Caki2 (cell line): ENCODE measurements around the gene SPDYE18. TPM values are rescaled to one million over a fixed set of nuclear protein-coding genes. Genes with fewer than 3 reads are reported as not detected.
"Not testable (repeated sequence)": the region's sequence is repeated elsewhere in the genome, so short reads cannot be mapped to it uniquely, and the experiment has no call there.

Source experiments
- DNase-seq: peaks from one replicate; pipeline ENCODE4 v3.0.0-alpha.2; 2015; ENCODE audit warnings: low read depth
- in situ Hi-C: cut with HindIII; loops from 2 replicates; pipeline ENCODE4 v1.10.0; 2016; ENCODE audit warnings: low sequenced_read_pairs, low pct_unique_long_range_greater_than_20kb, mixed read lengths
- total RNA-seq: library from RNA; depleted of rRNA; stranded (reverse); fragments of >200 nt; shearing (Covaris generic); gene quantifications from 2 replicates; pipeline ENCODE4 v1.2.3, GENCODE V29; 2014; ENCODE audit warnings: low replicate concordance; rRNA removed

The SPDYE18 gene, protein sequence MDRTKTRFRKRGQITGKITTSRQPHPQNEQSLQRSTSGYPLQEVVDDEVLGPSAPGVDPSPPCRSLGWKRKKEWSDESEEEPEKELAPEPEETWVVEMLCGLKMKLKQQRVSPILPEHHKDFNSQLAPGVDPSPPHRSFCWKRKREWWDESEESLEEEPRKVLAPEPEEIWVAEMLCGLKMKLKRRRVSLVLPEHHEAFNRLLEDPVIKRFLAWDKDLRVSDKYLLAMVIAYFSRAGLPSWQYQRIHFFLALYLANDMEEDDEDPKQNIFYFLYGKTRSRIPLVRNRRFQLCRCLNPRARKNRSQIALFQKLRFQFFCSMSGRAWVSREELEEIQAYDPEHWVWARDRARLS
- not detected in 2 replicates for total RNA-seq

DNA sequence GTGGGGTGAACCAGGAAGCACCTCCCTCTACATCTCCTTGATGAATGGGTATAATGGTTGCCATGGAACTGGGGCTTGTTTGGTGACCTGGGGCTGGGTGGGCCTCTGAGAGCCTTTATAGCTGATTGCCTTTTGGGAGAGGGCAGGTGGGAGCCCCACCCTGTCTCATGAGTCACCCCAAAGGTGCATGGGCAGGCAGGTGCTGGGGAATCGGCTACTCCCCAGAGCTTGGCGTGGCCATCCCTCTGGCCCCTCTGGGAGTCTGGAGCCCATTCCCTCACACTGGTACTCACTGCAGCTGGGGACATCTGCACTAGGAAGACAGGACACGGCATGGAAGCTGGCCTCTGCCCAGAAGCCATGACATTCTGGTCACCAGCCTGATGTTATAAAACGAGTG is at the start of gene SPDYE18:
Gene SPDYE18, minus strand, starts transcription at position 2 of the 400 bp plus-strand sequence. CDS start 2,046 bp downstream, outside the sequence.
- DNase-seq, in situ Hi-C loops: not testable (repeated sequence)

DNA sequence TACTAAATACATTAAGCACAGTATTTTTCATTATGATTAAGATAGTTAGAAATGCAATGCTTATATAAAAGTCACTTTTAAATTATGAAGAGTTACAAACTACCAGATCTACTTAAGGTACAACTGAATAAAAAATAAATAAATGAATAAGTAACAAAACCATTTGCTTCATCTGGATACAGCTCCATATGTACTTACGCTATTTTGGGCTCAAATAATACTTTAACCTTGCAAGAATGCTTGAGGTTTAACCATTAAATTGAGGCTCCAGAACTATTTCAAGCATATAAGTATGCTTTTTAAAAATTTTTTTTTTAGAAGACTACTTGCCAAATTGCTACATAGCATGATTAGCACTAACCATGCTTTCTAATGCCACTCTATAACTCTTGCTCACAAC is 46.0 kb upstream of the SPDYE18 start:
- DNase-seq, in situ Hi-C loops: not testable (repeated sequence)

DNA sequence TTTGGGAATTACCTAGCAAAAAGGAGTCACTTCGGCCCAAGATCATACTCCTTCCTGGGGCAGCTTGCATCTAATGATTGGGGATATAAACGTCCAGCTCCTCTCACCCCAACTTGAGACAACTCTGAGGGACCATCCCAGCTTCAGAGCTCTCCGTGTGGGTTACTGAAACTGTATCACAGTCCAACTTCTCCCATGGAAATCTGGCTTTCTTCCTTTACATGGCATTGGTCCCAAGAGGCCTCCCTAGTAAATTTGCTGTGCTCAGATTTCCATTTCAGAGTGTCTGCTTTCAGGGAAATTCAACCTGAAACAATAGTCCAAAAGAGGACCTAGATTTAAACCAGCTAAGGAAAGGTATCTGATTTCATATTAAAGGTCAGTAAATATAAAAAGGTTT is 45.3 kb upstream of the SPDYE18 start:
- in situ Hi-C loops, DNase-seq: not testable (repeated sequence)

DNA sequence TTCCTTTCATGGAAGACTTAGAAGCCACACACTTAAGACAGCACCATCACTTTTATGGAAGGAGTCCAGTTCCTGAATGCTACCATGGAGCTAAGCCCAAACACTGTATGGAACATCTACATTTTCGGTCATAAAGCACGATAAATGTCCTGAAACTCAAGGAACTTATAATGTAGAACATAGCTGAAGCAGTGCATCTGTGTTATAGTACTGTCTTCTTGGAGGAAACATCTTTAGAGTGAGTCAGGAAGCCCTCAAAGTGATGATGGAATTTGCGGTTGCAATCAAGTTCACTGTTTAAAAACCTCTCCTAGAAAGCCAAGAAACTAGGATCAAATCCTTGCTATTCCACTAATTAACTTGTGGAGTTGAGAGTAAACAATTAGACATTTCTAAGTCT is 43.5 kb upstream of the SPDYE18 start:
- in situ Hi-C loops, DNase-seq: not testable (repeated sequence)

DNA sequence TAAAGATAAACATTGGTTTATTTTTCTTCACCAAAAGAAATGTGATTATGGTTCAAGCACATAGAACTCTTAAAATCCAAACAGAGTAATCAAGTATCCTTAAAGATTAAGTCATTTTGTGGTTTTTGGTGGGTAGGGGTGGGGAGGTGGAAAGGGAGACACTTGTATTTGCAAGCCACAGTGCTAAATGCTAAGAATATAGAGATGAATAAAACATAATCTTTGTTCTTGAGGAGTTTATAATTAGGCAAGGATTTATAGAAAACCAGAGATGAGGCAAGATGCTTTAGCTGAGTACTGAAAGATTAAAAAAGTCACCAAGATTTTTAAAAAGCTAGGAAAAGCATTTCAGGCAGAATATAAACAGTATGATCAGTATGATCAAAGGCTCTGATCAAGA is 40.3 kb upstream of the SPDYE18 start:
- in situ Hi-C loops, DNase-seq: not testable (repeated sequence)

DNA sequence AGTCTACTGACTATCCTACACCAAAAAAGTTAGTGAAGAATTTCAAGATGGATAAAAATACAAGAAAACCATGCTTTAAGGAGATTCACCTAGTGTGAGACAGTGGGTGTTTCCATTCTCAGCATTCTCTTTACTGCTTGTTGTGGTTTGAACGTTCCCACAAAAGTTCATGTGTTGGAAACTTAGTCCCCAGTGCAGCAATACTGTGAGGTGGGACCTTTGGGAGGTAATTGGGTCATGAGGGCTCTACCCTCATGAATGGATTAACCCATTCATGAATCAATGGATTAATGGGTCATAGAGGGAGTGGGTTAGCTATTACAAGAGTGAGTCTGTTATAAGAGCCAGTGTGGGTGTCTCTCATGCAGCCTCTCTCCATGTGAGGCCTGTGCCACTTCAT is 38.8 kb upstream of the SPDYE18 start:
- in situ Hi-C loops, result not testable (repeated sequence)

DNA sequence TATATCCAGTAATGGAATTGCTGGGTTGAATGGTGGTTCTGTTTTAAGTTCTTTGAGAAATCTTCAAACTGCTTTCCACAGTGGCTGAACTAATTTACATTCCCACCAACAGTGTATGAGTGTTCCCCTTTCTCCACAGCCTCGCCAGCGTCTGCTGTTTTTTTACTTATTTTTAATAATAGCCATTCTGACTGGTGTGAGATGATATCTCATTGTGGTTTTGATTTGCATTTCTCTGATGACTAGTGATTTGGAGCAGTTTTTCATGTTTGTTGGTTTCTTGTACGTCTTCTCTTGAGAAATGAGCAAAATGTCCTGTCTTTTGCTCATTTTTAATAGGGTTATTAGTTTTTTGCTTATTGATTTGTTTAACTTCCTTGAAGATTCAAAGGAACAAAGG is 38.1 kb upstream of the SPDYE18 start:
- DNase-seq, in situ Hi-C loops: not testable (repeated sequence)

More for the DNA sequence above, 38.8 kb upstream of the SPDYE18 start:
- DNase-seq, result not testable (repeated sequence)

DNA sequence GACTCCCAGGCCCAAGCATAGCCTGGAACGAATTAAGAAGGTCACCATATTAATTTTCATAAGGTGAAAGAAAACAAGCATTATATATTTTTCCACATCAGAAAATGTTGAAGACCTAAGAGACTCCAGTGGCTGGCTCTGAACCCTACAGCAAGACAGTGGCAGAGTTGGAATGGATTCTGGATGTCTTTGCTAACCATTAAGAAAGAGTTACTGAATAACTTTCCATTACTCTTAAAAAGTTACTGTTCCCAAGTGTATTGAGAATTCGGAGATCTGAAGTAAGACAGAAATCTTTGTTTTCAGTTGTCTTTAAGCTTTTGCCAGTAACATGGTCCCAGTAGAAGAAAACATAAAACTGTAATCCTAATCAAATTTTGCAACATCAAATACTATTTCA is 29.9 kb upstream of the SPDYE18 start:
- in situ Hi-C loops, DNase-seq: not testable (repeated sequence)

DNA sequence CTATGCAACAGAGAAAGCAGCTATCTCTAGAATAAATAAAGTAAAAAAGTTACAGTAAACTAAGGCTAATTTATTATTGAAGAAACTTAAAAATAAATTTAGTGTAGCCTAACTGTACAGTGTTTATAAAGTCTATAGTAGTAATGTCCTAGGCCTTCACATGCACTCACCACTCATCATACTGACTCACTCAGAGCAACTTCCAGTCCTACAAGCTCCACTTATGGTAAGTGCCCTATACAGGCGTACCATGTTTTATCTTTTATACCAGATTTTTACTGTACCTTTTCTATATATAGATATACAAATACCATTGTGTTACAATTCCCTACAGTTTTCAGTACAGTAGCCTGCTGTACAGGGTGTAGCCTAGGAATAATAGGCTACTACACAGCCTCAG is 19.8 kb upstream of the SPDYE18 start:
- DNase-seq, in situ Hi-C loops: not testable (repeated sequence)

DNA sequence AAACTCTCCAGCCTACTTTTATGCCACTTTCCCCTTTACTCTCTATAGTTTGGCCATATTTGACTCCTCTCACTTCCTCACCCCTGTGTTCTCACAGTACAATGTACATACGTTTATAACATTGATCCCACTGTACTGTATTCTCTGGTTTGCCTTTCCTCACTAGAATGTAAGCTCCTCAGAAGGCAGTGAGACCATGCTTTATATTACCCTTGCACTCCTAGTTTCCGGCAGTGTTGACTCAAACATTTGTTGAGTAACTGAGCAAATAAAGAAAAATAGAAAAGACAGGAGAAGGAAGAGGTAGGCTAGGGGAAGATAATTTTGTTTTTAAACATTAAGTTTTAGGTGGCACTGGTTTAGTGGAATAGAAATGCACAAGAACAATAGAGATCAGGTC is 17.9 kb upstream of the SPDYE18 start:
- in situ Hi-C loops, result not testable (repeated sequence)

DNA sequence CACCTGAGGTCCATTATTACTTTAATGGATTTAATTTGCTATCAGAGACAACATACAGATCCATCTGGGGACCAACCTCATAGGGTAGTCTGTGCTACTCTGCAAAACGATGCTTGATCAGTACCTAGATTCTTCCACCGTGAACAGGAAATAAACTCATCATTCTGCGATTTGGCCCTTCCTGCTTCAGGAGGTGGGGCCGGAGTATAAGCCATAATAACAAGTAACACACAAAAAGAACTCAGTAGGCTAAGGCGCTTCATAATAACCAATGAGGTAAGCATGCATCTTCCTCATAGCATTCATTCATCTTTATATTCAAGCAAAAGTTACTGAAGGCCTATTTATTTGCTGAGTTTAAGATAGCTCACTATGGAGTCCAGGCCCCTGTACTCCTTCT is 17.3 kb upstream of the SPDYE18 start:
- in situ Hi-C loops, result not testable (repeated sequence)

More for the DNA sequence above, 17.9 kb upstream of the SPDYE18 start:
- DNase-seq, result not testable (repeated sequence)

DNA sequence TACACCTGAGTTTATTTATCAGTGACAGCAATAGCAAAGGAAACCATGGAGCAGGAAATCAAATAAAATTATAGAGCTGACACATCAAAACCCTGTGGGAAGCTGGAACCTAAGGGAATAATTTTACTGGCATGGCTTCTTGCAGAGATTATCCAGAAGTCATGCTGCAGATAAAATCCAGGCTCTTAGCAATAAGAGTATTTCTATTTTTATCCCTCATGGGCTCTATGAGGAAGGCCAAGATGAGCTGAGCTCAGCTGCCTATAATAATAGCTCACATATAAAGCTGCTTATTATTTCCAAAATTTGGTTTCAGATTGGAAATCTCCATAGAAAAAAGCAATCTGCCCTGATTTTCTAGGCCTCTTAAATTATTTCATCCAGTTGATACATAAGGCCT is 16.8 kb upstream of the SPDYE18 start:
- in situ Hi-C loops, DNase-seq: not testable (repeated sequence)

More for the DNA sequence above, 17.3 kb upstream of the SPDYE18 start:
- DNase-seq, result not testable (repeated sequence)

DNA sequence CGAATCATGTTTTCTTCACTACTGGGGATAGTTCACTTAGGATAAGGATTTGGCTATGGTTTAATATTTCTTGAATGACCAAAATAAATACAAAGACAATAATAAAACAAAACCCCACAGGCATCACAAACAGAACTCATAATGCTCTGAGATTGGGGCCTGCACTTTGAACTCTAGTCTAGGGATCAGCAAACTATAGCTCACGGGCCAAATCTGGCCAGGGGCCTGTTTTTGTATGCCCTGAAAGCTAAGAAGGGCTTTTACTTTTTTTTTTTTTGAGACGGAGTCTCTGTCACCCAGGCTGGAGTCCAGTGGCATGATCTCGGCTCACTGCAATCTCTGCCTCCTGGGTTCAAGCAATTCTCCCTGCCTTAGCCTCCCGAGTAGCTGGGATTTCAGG is 14.7 kb upstream of the SPDYE18 start:
- DNase-seq, in situ Hi-C loops: not testable (repeated sequence)

DNA sequence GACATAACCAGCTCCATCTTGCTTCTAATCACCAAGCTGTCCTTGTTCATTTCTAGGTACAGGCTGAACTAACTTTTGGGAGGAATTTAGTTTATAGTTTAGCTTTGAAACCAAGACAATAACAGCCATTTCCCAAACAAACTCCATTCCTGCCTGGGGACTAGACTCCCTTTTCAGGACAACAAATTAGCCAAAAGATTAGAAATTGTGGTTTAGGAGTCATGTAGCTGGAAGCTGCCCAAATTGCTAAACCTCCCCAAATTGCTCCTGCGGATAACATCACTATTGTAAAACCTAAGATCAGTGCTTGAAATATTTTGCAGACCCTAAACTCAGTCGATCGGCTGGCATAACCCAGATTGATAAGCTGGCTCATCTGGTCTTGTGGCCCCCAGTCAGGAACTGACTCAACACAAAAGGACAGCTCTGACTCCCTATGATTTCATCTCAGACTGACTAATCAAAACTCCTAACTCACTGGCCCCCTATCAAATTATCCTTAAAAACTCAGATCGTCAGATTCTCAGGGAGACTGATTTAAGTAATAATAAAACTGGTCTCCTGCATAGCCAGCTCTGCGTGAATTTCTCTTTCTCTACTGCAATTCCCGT is 12.5 kb upstream of the SPDYE18 start:
- in situ Hi-C loops, DNase-seq: not testable (repeated sequence)

DNA sequence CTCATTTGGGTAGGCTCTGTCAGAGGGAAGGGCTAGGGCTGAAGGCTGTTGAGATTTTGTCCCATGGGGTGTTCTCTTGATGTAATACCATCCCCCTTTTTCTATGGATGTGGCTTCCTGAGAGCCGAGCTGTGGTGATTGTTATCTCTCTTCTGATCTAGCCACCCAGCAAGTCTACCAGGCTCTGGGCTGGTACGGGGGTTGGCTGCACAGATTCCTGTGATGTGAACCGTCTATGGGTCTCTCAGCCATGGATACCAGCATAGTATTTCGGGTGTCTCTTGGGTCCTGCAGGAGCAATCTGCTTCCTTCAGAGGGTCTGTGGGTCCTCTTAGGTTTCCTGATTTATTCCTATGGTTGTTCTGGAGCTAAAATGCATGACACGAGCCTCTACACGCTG is 8.8 kb upstream of the SPDYE18 start:
- not testable (repeated sequence) for DNase-seq

DNA sequence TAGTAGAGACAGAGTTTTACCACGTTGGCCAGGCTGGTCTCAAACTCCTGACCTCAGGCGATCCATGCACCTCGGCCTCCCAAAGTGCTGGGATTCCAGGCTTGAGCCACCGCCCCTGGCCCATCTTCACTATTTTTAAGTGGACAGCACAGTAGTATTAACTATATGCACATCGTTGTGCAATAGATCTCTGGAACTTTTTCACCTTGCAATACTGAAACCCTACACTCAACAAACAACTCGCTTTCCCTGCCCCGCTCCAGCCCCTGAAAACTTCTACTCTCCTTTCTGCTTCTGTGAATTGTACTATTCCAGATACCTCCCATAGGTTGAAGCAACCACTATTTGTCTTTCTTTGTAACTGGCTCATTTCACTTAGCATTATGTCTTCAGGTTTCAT is 3.5 kb upstream of the SPDYE18 start:
- in situ Hi-C loops, DNase-seq: not testable (repeated sequence)

More for the DNA sequence above, 8.8 kb upstream of the SPDYE18 start:
- in situ Hi-C loops, result not testable (repeated sequence)

DNA sequence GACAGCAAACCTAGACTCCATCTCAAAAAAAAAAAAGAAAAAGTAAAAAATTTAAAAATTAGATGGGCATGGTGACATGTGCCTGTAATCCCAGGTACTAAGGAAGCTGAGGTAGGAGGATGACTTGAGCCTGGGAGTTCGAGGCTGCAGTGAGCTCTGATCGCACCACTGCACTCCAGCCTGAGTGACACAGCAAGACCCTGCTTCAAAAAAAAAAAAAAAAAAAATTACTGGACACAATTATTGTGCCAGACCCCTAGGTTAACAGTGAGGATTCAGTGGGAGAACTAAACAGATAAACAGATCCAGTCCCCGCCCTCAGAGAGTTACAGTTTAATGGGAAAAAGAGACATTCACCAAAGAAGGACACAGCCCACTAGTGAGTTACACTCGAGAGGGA is 1.4 kb upstream of the SPDYE18 start:
- DNase-seq, in situ Hi-C loops: not testable (repeated sequence)

DNA sequence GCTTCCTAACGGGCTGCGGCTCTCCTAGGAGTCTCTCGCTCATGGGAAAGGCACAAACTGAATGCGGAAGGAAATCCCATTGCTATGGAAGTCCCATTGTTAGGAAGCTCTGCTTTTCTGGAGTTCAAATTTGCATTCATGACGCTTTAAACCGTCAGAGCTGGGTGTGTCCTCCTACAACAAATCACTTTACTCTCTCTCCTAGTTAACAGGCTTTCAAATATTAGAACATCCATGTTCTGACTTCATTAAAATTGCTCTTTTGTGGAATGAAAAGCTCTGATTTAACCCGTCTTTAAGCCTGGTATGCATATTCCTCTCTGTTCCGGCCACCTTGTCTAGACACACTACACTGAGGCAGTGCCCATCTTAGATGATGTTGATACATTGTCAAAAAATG is 30.1 kb downstream of the SPDYE18 start, which contains the start of gene SPDYE17:
Gene SPDYE17, minus strand, starts transcription at position 101 of the 400 bp plus-strand sequence. CDS start 1,791 bp downstream, outside the sequence.
- in situ Hi-C loops, result not testable (repeated sequence)

DNA sequence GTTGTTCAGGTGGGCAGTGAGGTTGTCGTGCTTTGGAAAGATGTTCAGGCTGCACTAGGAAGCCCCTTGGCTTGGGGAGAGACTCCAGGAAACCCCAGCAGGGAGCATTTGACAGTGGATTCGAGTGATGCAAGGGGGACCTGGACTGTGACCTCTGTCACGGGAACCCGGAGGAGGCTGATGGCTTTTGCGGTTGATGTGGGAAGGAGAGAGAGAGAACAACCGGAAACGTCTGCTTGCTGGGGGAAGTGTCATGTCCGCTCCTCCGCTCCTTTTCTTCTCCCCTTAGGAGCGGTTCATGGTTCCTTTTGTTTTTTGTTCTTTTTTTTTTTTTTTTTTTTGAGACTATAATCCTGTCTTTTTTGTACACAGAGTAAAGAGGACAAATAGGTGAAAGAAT is 36.0 kb downstream of the SPDYE18 start:
- in situ Hi-C loops, DNase-seq: not testable (repeated sequence)

More for the DNA sequence above, 30.1 kb downstream of the SPDYE18 start, which contains the start of gene SPDYE17:
- not testable (repeated sequence) for DNase-seq
